HepG2 (cell line): ENCODE data around the gene EFCAB8. TPM values are rescaled to one million over a fixed set of nuclear protein-coding genes. Genes with fewer than 3 reads are reported as not detected.

Experiments
- CEBPG ChIP-seq: IDR thresholded peaks from 2 replicates; pipeline ENCODE4 v1.6.1; 2016
- CERS6 ChIP-seq: sonication (generic); formaldehyde crosslinking; IDR thresholded peaks from 2 replicates; pipeline ENCODE4 v1.5.0; 2020; ENCODE audit warnings: missing genetic modification reagents
- EEA1 ChIP-seq: sonication (generic); formaldehyde crosslinking; IDR thresholded peaks from 2 replicates; pipeline ENCODE4 v1.5.1; 2020; ENCODE audit warnings: mild to moderate bottlenecking, missing genetic modification reagents, borderline replicate concordance
- HOXD1 ChIP-seq: sonication (generic); formaldehyde crosslinking; IDR thresholded peaks from 2 replicates; pipeline ENCODE4 v1.5.0; 2020; ENCODE audit warnings: missing genetic modification reagents
- LRRFIP1 ChIP-seq: sonication (generic); formaldehyde crosslinking; conservative IDR thresholded peaks from 2 replicates; pipeline ENCODE4 v1.4.0; 2020; ENCODE audit warnings: missing genetic modification reagents
- MEIS1 ChIP-seq: sonication (generic); formaldehyde crosslinking; IDR thresholded peaks from 2 replicates; pipeline ENCODE4 v1.9.0; 2021; ENCODE audit warnings: mild to moderate bottlenecking, missing genetic modification reagents, moderate library complexity, borderline replicate concordance
- POGZ ChIP-seq: sonication (generic); formaldehyde crosslinking; IDR thresholded peaks from 2 replicates; pipeline ENCODE4 v1.4.0; 2020; ENCODE audit warnings: mild to moderate bottlenecking, missing genetic modification reagents
- SALL2 ChIP-seq: sonication (generic); formaldehyde crosslinking; IDR thresholded peaks from 2 replicates; pipeline ENCODE4 v1.8.1; 2023; ENCODE audit warnings: mild to moderate bottlenecking, missing genetic modification reagents, inconsistent platforms
- SPEN ChIP-seq: sonication (generic); formaldehyde crosslinking; IDR thresholded peaks from 2 replicates; pipeline ENCODE4 v1.5.1; 2020; ENCODE audit warnings: low read depth, mild to moderate bottlenecking, missing genetic modification reagents
- STAT6 ChIP-seq: sonication (generic); formaldehyde crosslinking; IDR thresholded peaks from 2 replicates; pipeline ENCODE4 v1.4.0; 2020; ENCODE audit warnings: missing genetic modification reagents, mild to moderate bottlenecking, borderline replicate concordance
- TRAFD1 ChIP-seq: sonication (generic); formaldehyde crosslinking; IDR thresholded peaks from 2 replicates; pipeline ENCODE4 v1.5.1; 2020; ENCODE audit warnings: missing genetic modification reagents, mild to moderate bottlenecking, borderline replicate concordance
- ZNF3 ChIP-seq: IDR thresholded peaks from 2 replicates; pipeline ENCODE4 v1.7.0; 2017; ENCODE audit warnings: inconsistent platforms
- ZNF33B ChIP-seq: sonication (generic); formaldehyde crosslinking; IDR thresholded peaks from 2 replicates; pipeline ENCODE4 v1.5.1; 2020; ENCODE audit warnings: mild to moderate bottlenecking, missing genetic modification reagents
- polyA plus RNA-seq, 8 experiments: library from polyadenylated mRNA; depleted of rRNA in 3 of 8; stranded (reverse) in 7 of 8; unstranded in 1 of 8; fragments of >200 nt; fragmentation: Illumina TruSeq in 4 of 8; extraction: Trizol in 4 of 8; gene quantifications; 2 replicates each; pipeline versions ENCODE4 v1.2.1 to v1.2.3, GENCODE V29; 2011 to 2016; ENCODE audit warnings: low read depth in 4 of 8, missing spikeins in 1 of 8, mixed read lengths in 1 of 8; ENCODE audit not compliant: insufficient read depth in 1 of 8
- total RNA-seq, 5 experiments: library from RNA; depleted of rRNA; stranded (reverse); fragments of >200 nt; fragmentation: Illumina TruSeq; extraction: Trizol; gene quantifications; 2 replicates each; pipeline ENCODE4 v1.2.3, GENCODE V29; 2016; ENCODE audit warnings: low read depth in 1 of 5
- TF ChIP-seq, protein P1 (sequence below): sonication (generic); formaldehyde crosslinking; IDR thresholded peaks from 2 replicates; pipeline ENCODE4 v1.5.1; 2020; ENCODE audit warnings: mild to moderate bottlenecking, moderate library complexity, missing genetic modification reagents
- TF ChIP-seq, protein P2 (sequence below): sonication (generic); formaldehyde crosslinking; conservative IDR thresholded peaks from 2 replicates; pipeline ENCODE4 v1.8.0; 2022; ENCODE audit warnings: mild to moderate bottlenecking, moderate library complexity, missing genetic modification reagents
- TF ChIP-seq, protein P3 (sequence below): sonication (generic); formaldehyde crosslinking; IDR thresholded peaks from 2 replicates; pipeline ENCODE4 v1.5.0; 2020; ENCODE audit warnings: missing genetic modification reagents

Gene EFCAB8
- total and polyA plus RNA-seq, 2 of the 13 experiments (the other 11 are each of a cell fraction or from before 2014, with no cell fraction given): 0.15 to 0.22 TPM

- TF ChIP-seq LRRFIP1 (CRISPR knock-in tag): 0 out of 2 replicates have a peak, but pooled peaks have one; percentile 36
- no peak for TF ChIP-seq ZNF33B (CRISPR knock-in tag)
- TF ChIP-seq EEA1: 0 out of 2 replicates have a peak, but pooled peaks have one; percentile 37
- TF ChIP-seq MEIS1 (CRISPR knock-in tag): 0 out of 2 replicates have a peak, but pooled peaks have one; percentile 3
- 0 out of 2 replicates have a peak, but pooled peaks have one; percentile 6 for TF ChIP-seq HOXD1 (CRISPR knock-in tag)
- TF ChIP-seq STAT6 (CRISPR knock-in tag): no peak
- TF ChIP-seq, protein P1, sequence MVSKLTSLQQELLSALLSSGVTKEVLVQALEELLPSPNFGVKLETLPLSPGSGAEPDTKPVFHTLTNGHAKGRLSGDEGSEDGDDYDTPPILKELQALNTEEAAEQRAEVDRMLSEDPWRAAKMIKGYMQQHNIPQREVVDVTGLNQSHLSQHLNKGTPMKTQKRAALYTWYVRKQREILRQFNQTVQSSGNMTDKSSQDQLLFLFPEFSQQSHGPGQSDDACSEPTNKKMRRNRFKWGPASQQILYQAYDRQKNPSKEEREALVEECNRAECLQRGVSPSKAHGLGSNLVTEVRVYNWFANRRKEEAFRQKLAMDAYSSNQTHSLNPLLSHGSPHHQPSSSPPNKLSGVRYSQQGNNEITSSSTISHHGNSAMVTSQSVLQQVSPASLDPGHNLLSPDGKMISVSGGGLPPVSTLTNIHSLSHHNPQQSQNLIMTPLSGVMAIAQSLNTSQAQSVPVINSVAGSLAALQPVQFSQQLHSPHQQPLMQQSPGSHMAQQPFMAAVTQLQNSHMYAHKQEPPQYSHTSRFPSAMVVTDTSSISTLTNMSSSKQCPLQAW: peak; percentile 55; the same call in 1 of the 2 replicates
- TF ChIP-seq SALL2 (CRISPR knock-in tag): no peak
- TF ChIP-seq SPEN (CRISPR knock-in tag): 0 out of 2 replicates have a peak, but pooled peaks have one; percentile 46
- TF ChIP-seq, protein P2, sequence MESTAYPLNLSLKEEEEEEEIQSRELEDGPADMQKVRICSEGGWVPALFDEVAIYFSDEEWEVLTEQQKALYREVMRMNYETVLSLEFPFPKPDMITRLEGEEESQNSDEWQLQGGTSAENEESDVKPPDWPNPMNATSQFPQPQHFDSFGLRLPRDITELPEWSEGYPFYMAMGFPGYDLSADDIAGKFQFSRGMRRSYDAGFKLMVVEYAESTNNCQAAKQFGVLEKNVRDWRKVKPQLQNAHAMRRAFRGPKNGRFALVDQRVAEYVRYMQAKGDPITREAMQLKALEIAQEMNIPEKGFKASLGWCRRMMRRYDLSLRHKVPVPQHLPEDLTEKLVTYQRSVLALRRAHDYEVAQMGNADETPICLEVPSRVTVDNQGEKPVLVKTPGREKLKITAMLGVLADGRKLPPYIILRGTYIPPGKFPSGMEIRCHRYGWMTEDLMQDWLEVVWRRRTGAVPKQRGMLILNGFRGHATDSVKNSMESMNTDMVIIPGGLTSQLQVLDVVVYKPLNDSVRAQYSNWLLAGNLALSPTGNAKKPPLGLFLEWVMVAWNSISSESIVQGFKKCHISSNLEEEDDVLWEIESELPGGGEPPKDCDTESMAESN: 0 out of 2 replicates have a peak, but pooled peaks have one; percentile 48
- TF ChIP-seq ZNF3 (CRISPR knock-in tag): 0 out of 2 replicates have a peak, but pooled peaks have one; percentile 35
- TF ChIP-seq POGZ: 0 out of 2 replicates have a peak, but pooled peaks have one; percentile 33
- peak; percentile 31; the same call in 1 of the 2 replicates for TF ChIP-seq CERS6 (CRISPR knock-in tag)
- 0 out of 2 replicates have a peak, but pooled peaks have one; percentile 42 for TF ChIP-seq TRAFD1
- TF ChIP-seq CEBPG (CRISPR knock-in tag): no peak
- TF ChIP-seq, protein P3, sequence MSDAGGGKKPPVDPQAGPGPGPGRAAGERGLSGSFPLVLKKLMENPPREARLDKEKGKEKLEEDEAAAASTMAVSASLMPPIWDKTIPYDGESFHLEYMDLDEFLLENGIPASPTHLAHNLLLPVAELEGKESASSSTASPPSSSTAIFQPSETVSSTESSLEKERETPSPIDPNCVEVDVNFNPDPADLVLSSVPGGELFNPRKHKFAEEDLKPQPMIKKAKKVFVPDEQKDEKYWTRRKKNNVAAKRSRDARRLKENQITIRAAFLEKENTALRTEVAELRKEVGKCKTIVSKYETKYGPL (CRISPR knock-in tag): no peak
Observed at GRCh38 chr20:33005132-33005566, 146.4 kb downstream of the EFCAB8 start (continued).
